ENCODE results near the gene DCDC2B.

Gene DCDC2B

DNA sequence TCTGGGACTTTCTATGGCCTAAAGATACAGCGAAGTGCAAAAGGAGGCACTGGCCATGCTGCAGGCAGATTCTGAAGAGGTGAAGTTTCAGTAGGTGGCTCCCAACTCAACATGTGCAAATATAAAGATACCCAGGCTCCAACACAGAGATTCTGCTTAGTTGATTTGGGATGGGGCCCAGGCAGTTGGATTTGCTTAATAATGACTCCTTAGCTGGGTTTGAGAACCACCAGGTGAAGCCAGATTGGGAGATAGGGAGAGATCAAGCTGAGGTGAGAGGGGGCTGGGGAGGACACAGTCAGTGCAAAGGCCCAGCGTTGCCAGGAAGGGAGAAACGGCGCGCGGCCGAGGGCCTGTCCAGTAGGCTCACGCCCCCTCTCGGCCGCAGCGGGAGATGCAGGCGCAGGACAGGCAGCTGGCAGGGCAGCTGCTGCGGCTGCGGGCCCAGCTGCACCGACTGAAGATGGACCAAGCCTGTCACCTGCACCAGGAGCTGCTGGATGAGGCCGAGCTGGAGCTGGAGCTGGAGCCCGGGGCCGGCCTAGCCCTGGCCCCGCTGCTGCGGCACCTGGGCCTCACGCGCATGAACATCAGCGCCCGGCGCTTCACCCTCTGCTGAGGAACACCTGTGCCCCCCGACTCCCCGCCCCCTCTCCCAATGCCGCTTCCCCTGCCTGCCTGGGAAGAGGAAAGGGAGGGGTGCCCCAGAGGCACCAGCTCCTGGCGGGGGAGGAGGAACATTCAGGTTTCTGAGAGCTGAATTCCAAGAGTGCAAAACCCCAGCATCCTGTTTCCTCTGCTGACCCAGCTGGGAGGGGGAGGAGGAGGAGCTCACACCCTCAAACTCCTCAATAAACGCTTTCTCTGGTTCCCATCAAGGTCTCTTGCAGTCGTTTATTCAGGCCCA lies 39.3 kb downstream of the DCDC2B start:
- no peak overlapping the region for H3K4me3 ChIP-seq (ENCODE audit: low read length)
- TF ChIP-seq, protein P1, sequence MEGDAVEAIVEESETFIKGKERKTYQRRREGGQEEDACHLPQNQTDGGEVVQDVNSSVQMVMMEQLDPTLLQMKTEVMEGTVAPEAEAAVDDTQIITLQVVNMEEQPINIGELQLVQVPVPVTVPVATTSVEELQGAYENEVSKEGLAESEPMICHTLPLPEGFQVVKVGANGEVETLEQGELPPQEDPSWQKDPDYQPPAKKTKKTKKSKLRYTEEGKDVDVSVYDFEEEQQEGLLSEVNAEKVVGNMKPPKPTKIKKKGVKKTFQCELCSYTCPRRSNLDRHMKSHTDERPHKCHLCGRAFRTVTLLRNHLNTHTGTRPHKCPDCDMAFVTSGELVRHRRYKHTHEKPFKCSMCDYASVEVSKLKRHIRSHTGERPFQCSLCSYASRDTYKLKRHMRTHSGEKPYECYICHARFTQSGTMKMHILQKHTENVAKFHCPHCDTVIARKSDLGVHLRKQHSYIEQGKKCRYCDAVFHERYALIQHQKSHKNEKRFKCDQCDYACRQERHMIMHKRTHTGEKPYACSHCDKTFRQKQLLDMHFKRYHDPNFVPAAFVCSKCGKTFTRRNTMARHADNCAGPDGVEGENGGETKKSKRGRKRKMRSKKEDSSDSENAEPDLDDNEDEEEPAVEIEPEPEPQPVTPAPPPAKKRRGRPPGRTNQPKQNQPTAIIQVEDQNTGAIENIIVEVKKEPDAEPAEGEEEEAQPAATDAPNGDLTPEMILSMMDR (IDR thresholded peaks at IDR 0.05; ENCODE audit: insufficient read depth, low read depth, low read length, missing control alignments): peak; percentile 68
- DNase-seq (ENCODE audit: low read depth): peak; percentile 79

DNA sequence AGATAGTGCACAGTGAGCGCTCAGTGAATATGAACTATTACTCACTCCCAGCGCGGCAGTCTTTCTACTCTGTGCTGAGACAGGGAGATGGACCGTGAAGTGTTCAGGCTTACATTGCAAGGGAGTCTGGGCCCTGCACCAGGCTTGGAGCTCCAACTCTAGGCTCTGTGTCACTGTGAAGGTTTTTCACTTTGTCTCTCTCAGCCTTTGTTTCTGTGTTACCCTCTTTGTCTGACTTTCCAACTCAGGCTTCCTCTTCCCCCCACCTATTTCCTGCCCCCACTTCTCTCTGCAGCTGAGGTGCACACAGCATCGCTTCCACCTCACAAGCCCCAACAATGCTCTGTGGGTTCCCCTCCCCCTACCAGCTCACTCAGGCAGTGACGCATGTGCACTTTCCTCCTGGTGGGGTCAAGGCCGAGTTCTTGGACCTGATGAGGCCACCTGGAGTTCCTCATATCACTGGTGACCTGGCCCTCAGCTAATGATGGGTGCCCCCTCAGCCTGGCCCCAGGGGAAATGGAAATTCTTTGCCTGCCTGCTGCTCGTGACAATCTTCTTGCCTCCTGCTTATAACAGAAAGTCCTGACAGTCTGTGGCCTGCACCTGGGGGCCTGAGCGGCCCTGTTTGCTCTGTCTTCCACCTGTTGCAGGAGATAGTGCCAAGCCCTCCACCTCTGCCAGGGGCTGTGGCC lies 41.1 kb downstream of the DCDC2B start:
- DNase-seq (ENCODE audit: low read depth): peak; percentile 68

DNA sequence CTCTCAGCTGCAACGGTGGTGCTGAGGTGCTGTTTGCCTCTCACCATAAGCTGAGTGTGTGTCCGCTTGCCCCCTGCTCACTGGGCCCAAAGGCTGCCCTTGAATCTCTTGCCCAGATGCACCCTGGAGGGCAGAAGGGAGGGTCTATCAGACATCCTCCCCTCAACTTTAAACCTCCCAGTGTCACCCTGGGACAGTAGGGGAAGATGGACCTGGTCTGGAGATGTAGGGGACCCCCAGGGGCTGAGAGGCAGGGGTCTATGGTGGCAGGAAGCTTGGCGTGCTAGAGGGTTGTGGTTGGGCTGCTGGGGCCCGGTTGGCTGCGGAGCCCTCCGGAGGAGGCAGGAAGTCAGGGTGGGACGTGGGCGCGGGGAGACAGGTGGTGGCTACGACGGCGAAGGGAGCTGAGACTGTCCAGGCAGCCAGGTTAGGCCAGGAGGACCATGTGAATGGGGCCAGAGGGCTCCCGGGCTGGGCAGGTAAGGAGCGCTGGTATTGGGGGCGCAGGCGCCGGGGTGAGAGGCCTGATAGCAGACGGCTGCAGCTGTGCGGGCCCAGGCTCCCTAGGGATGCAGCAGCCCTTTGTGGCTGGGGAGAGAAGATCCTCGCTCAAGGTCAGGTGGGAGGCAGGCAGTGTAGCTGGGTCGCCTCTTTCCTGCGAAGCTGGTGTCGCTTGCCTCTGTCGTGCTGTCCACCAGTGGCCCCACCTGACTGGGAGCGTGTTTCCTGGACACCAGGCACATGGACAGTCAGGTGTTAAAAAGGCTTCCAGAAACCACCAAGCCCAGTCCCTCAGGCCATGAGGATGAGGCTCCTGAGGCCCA lies 42.2 kb downstream of the DCDC2B start, which contains the start of gene LCK:
Gene LCK, plus strand, starts transcription at position 373 of the 824 bp plus-strand sequence. CDS start 23,065 bp downstream, outside the sequence.
- no peak within 1 kb of the TSS for H3K4me3 ChIP-seq (ENCODE audit: low read length)
- DNase-seq (ENCODE audit: low read depth): no peak
- TF ChIP-seq, protein P1 (IDR thresholded peaks at IDR 0.05; ENCODE audit: insufficient read depth, low read depth, low read length, missing control alignments): no peak

More for the DNA sequence above, 41.1 kb downstream of the DCDC2B start:
- TF ChIP-seq, protein P1 (IDR thresholded peaks at IDR 0.05; ENCODE audit: insufficient read depth, low read depth, low read length, missing control alignments): no peak
- H3K4me3 ChIP-seq (ENCODE audit: low read length): no peak overlapping the region

GRCh38 chr1:32255072-32256071 lies 46.5 kb downstream of the DCDC2B start:
- no peak for DNase-seq (ENCODE audit: low read depth)
- TF ChIP-seq, protein P1 (IDR thresholded peaks at IDR 0.05; ENCODE audit: insufficient read depth, low read depth, low read length, missing control alignments): no peak
- H3K4me3 ChIP-seq (ENCODE audit: low read length): no peak overlapping the region

- no peak for DNase-seq (ENCODE audit: low read depth)
- TF ChIP-seq, protein P1 (IDR thresholded peaks at IDR 0.05; ENCODE audit: insufficient read depth, low read depth, low read length, missing control alignments): no peak
- H3K4me3 ChIP-seq (ENCODE audit: low read length): no peak overlapping the region
These were observed 47.8 kb downstream of the DCDC2B start for GRCh38 chr1:32256473-32257226.

Measured in epithelial cell of esophagus (primary cell).